HEK293 (cell line): ENCODE results near the gene ITPR2.

Experiments
- ATF2 ChIP-seq: fragments of 450-650 bp; formaldehyde crosslinking; IDR thresholded peaks from 2 replicates; pipeline ENCODE4 v1.5.1; 2016; ENCODE audit warnings: missing biosample characterization, missing genetic modification characterization, low read depth
- CTCF ChIP-seq: fragments of 450-650 bp; formaldehyde crosslinking; IDR thresholded peaks from 2 replicates; pipeline ENCODE4 v1.5.1; 2016; ENCODE audit warnings: missing biosample characterization, missing genetic modification characterization
- EGR2 ChIP-seq: fragments of 450-650 bp; formaldehyde crosslinking; IDR thresholded peaks from 2 replicates; pipeline ENCODE4 v1.5.1; 2016; ENCODE audit warnings: low read depth, missing biosample characterization, missing genetic modification characterization
- FEZF1 ChIP-seq: fragments of 450-650 bp; formaldehyde crosslinking; IDR thresholded peaks from 2 replicates; pipeline ENCODE4 v1.5.1; 2016; ENCODE audit warnings: missing biosample characterization, missing genetic modification characterization
- MEIS1 ChIP-seq: sonication (generic); formaldehyde crosslinking; IDR thresholded peaks from 2 replicates; pipeline ENCODE4 v1.8.1; 2022; ENCODE audit warnings: missing genetic modification reagents, mild to moderate bottlenecking, borderline replicate concordance
- SP2 ChIP-seq: fragments of 450-650 bp; formaldehyde crosslinking; IDR thresholded peaks from 2 replicates; pipeline ENCODE4 v1.5.1; 2016; ENCODE audit warnings: missing biosample characterization, missing genetic modification characterization
- ZNF223 ChIP-seq: fragments of 450-650 bp; formaldehyde crosslinking; IDR thresholded peaks from 2 replicates; pipeline ENCODE4 v1.5.1; 2016; ENCODE audit warnings: missing biosample characterization, missing genetic modification characterization
- ZNF302 ChIP-seq: fragments of 450-650 bp; formaldehyde crosslinking; IDR thresholded peaks from 2 replicates; pipeline ENCODE4 v1.5.1; 2016; ENCODE audit warnings: missing biosample characterization, missing genetic modification characterization, low read depth
- TF ChIP-seq, protein P1 (sequence below): fragments of 450-650 bp; formaldehyde crosslinking; IDR thresholded peaks from 2 replicates; pipeline ENCODE4 v1.5.1; 2016; ENCODE audit warnings: missing biosample characterization, missing genetic modification characterization

- no peak for TF ChIP-seq CTCF
- TF ChIP-seq ATF2, result no peak
- no peak for TF ChIP-seq MEIS1 (CRISPR knock-in tag)
- TF ChIP-seq EGR2, result no peak
- TF ChIP-seq, protein P1, sequence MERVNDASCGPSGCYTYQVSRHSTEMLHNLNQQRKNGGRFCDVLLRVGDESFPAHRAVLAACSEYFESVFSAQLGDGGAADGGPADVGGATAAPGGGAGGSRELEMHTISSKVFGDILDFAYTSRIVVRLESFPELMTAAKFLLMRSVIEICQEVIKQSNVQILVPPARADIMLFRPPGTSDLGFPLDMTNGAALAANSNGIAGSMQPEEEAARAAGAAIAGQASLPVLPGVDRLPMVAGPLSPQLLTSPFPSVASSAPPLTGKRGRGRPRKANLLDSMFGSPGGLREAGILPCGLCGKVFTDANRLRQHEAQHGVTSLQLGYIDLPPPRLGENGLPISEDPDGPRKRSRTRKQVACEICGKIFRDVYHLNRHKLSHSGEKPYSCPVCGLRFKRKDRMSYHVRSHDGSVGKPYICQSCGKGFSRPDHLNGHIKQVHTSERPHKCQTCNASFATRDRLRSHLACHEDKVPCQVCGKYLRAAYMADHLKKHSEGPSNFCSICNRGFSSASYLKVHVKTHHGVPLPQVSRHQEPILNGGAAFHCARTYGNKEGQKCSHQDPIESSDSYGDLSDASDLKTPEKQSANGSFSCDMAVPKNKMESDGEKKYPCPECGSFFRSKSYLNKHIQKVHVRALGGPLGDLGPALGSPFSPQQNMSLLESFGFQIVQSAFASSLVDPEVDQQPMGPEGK (tag by site-specific recombination), result no peak
- no peak for TF ChIP-seq ZNF302 (tag by site-specific recombination)
- TF ChIP-seq SP2, result no peak
- TF ChIP-seq ZNF223 (tag by site-specific recombination), result no peak
- TF ChIP-seq FEZF1 (tag by site-specific recombination), result no peak
Observed at GRCh38 chr12:26744697-26745440, 88.1 kb downstream of the ITPR2 start.
